ENCODE data around the gene TMEM134.

TMEM134 gene

GRCh38 chr11:67422891-67423290, 46.2 kb downstream of the TMEM134 start:
- DNase-seq (ENCODE audit: low read depth): no peak

- no peak for DNase-seq (ENCODE audit: low read depth)
Measured at GRCh38 chr11:67421430-67422031, 47.5 kb downstream of the TMEM134 start.

GRCh38 chr11:67420646-67421429, 48.2 kb downstream of the TMEM134 start:
- DNase-seq (ENCODE audit: low read depth): peak; percentile 99

DNA sequence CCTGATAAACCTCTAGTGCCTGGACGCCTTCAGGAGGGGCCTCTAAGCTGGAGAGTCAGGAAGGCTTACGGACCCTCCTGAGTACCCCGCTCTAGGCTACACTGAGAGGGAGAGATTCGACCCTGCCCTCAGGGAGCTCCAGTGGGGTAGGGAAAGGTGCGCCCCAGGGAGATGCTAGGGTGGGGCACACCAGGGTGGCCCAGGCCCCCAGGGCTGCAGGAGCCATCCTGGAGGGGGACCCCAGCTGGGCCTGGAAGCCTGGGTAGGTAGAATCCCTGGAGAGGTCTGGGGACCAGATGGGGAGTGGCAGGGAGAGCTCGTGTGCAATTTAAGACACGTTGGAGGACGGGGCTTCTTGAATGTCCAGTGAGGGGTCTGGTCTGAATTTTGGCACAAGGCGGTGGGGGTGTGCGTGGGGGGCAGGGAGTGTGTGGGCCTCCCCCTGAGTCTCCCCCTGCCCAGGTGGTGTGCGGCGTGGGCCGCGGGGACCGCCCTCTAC, 48.9 kb downstream of the TMEM134 start:
- DNase-seq (ENCODE audit: low read depth): no peak

DNA sequence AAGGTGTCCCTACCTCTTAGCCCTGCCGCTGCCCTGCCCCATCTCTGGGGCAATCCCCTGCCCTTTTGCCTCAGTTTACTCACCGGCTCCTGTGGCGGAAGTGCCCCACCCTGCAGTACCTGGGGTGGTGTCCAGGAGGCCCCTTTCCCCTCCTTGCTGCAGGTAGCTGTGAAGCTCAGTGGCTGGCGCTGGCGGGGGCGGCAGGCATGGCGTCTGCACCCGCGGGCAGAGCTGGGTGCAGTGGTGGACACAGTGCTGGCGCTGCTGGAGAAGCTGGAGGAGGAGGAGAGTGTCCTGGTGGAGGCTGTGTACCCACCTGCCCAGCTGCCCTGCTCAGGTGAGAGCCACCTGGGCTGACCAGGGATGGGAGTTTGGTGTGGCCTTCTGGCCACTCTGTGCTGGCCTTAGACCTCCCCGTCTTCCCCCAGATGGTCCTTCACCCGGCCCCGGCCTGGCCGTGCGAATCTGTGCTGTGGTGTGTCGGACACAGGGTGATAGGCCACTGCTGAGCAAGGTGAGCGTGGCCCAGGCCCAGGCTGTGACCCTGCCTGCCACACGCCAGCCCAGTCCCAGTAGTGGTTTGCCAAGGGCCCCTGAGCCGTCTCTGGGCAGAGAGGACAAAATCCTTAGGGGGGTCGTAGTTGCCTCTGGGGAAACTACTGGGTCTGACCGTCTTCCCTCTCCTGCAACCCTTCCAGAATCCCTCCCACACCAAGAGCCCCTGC, 49.6 kb downstream of the TMEM134 start:
- no peak for DNase-seq (ENCODE audit: low read depth)

DNA sequence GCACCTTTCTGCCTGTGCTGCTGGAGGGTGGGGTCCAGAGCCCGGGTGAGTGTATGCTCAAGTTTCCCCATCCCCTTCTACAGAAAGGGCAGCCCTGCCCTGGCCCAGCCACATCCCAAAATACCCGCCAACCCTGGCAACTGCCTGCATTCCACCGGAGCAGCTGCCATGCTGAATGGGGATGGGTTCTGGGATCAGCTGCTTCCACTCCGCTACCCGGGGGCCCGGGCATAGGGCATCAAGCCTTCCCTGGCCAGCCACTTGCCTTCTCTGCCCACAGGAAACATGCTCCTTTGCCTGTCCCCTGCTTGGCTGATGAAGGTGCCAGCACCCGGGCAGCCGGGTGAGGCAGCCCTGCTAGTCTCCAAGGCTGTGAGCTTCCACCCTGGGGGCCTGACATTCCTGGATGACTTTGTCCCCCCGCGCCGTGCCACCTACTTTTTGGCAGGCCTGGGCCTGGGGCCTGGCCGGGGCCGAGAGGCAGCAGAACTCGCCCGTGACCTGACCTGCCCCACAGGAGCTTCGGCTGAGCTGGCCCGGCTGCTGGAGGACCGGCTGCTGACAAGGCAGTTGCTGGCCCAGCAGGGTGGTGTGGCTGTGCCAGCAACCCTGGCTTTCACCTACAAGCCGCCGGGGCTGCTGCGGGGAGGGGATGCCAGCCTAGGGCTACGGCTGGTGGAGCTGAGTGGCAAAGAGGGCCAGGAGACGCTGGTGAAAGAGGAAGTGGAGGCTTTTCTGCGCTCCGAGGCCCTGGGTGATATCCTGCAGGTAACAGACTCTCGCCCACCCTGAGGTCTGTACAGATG, 50.4 kb downstream of the TMEM134 start:
- no peak for DNase-seq (ENCODE audit: low read depth)

DNA sequence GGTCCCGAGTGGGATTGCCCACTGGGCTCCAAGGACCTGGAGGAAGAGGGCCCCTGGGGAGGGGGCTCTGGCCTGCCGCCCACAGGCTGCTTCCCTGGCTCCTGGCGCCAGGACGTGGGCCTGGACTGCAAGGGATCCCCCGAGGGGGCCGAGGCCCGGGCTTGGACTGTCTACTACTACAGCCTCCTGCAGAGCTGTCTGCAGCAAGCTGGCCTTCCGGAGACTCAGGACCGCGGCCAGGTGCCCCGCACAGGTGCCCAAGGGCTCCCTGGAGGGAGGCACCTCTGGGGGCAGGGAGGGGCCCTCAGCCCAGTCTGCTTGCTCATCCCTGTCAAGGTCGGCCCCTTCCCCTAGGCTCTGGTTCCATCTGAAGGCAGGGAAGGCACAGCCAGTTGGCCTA, 51.6 kb downstream of the TMEM134 start:
- no peak for DNase-seq (ENCODE audit: low read depth)

DNA sequence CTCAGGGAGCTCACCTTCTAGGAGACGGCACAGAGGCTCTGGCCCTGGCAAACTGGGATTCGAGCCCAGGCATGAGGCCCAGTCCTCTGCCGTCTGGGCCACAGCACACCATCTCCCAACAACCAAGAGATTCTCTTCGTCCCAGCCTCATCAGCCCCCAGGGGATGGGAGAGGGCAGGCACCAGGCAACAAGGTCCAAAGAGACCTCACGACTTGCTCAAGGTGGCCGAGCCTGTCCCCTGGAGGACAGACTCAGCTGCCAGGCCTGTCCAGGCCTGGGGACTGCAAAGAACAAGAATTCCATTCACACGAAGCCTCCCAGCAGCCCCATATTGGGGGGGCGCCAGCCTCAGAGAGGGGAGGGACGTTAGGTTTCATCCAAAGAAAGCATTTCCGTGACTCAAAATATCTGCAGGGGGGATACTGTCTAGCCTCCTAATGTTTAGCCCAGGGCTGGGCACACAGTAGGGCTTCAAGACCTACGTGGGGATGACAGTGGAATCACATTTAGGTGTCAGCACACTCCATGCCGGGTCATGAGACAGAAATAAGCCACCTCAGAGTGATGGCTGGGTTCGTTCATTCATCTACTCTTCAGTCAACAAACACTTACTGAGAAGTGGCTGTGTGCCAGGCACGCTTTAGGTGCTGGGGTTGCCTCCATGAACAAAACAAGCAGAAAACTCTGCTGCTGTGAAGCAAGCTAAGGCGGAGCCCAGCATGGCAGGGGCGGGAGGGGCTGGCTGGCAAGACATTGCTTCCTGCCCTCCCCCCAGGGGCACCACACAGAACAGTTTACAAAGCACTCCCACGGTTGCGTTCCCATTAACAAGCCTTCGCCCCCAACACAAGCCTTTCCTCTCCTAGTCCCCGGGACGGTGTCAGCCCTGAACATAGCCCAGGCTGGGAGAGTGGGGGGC, 52.4 kb downstream of the TMEM134 start:
- peak; percentile 57 for DNase-seq (ENCODE audit: low read depth)

GRCh38 chr11:67415501-67416304, 53.3 kb downstream of the TMEM134 start, which contains the start of gene CARNS1:
Gene CARNS1, plus strand, starts transcription at chr11:67415678. Its CDS starts 522 bp downstream, at chr11:67416200.
- DNase-seq (ENCODE audit: low read depth): no peak

DNA sequence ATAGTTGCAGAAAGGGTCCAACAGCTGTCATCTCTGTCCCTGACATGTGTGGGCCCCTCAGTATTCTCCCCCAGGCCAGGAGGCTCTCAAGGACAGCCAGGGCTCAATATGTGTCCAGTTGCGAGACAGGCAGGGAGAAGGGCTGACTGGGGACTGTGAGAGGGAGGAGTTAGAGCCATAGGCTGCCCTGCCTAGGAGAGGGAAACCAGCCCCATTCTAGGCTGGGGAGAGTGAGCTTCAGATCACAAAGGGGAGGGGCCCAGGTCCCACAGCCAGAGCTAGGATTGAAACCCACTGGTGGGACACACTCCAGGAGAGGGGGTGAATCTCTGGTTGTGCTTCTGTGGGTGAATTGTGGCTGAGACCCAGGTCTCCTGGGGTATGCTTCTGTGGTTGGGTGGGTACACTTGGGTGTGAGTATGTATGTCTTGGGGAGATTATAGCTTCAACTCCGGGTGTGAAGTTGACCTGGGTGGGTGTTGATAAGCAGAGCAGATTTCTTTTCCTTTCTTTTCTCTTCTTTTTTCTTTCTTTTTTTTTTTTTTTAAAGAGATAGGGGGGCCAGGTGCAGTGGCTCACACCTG, 55.7 kb downstream of the TMEM134 start:
- no peak for DNase-seq (ENCODE audit: low read depth)

- DNase-seq (ENCODE audit: low read depth): no peak
Measured at GRCh38 chr11:67412495-67413179, 56.4 kb downstream of the TMEM134 start.

DNA sequence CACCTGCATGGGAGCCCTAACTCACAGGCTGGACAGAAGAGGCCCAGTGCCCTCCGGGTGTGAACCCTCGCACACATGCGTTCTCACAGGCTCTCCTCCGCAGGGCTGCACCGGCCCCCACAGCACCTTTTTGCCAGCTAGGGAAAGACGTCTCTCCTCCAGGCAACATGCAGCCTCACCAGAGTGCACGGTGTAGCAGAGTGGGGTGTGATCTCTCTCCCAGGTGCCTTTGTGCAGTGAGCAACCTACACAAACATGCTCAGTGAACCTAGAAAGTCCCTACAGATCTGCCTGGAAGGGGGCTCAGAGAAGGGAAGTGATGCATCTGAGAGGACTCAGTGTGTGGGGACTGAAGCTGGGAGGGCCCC, 57.3 kb downstream of the TMEM134 start:
- DNase-seq (ENCODE audit: low read depth): no peak

All from activated gamma-delta T cell treated with anti-CD3 and anti-CD28 coated beads, Interleukin-2, amount 50 U/mL, for 16 hours (primary cell).